Posterior cingulate gyrus (tissue), 11 donors: ENCODE data around the gene SPTBN4.
"Not testable (repeated sequence)": the region's sequence is repeated elsewhere in the genome, so short reads cannot be mapped to it uniquely, and the experiment has no call there.

Source experiments
- DNase-seq, 10 donors: peaks; one replicate each; pipeline versions ENCODE4 v3.0.0 to v3.0.0-alpha.2; 2020 to 2021; ENCODE audit warnings: mixed read lengths in 3 of 10
- intact Hi-C: fragments of 100-400 bp; cut with DNase I; formaldehyde crosslinking; loops from one replicate; pipeline ENCODE4 v1.15.1; 2023

The SPTBN4 gene

GRCh38 chr19:40461669-40462221 is 5.1 kb upstream of the SPTBN4 start:
- peak in 1 of 10 donors; percentile 35 for DNase-seq
- intact Hi-C loops = no loop called here

GRCh38 chr19:40463587-40464037 is 3.2 kb upstream of the SPTBN4 start:
- DNase-seq = peak in 1 of 10 donors; percentile 39
- intact Hi-C loops = loop anchor here (2.0 kb wide), 1 partner anchor 135 kb away; no protein-coding TSS in a partner anchor

- intact Hi-C loops = loop anchor here (1.0 to 5.0 kb wide), 3 partner anchors 21 to 134 kb away; no protein-coding TSS in a partner anchor
- DNase-seq = peak; percentile 62 to 97 (median 83)
Observed at GRCh38 chr19:40464059-40465024, 2.5 kb upstream of the SPTBN4 start.

- DNase-seq = no peak
- intact Hi-C loops = loop anchor here (1.0 to 5.0 kb wide), 3 partner anchors 22 to 134 kb away; no protein-coding TSS in a partner anchor
Observed at GRCh38 chr19:40465025-40465556, 1.7 kb upstream of the SPTBN4 start.

GRCh38 chr19:40465557-40466218 is 1.1 kb upstream of the SPTBN4 start, which contains the start of gene BLVRB:
Gene BLVRB (minus strand): TSS chr19:40465745. CDS start chr19:40465688, 57 bp downstream.
- intact Hi-C loops = loop anchor here (1.0 to 5.0 kb wide), 3 partner anchors 22 to 133 kb away; no protein-coding TSS in a partner anchor
- peak; percentile 99 to 100 (median 100) for DNase-seq

GRCh38 chr19:40466219-40466984 is 399 bp upstream of the SPTBN4 start:
- DNase-seq = peak in 6 of 10 donors; percentile 42 to 92 (median 72)

GRCh38 chr19:40469011-40469410 is 2.2 kb downstream of the SPTBN4 start:
- intact Hi-C loops = loop anchor here (5.0 kb wide), 1 partner anchor 58 kb away; no protein-coding TSS in a partner anchor
- peak in 1 of 10 donors; percentile 3 for DNase-seq

More at GRCh38 chr19:40466219-40466984, 399 bp upstream of the SPTBN4 start:
- intact Hi-C loops = loop anchor here (5.0 kb wide), 1 partner anchor 61 kb away; no protein-coding TSS in a partner anchor

GRCh38 chr19:40471111-40471510 is 4.3 kb downstream of the SPTBN4 start:
- intact Hi-C loops = no loop called here
- no peak for DNase-seq

GRCh38 chr19:40472516-40472915 is 5.7 kb downstream of the SPTBN4 start:
- DNase-seq = peak in 1 of 10 donors; percentile 65
- intact Hi-C loops = no loop called here

- DNase-seq = no peak
- intact Hi-C loops = no loop called here
Observed at GRCh38 chr19:40474737-40475136, 7.9 kb downstream of the SPTBN4 start.

- DNase-seq, intact Hi-C loops: not testable (repeated sequence)
Observed at GRCh38 chr19:40475878-40476644, 9.3 kb downstream of the SPTBN4 start.

GRCh38 chr19:40486017-40486416 is 19.2 kb downstream of the SPTBN4 start:
- intact Hi-C loops = no loop called here
- peak in 1 of 10 donors; percentile 2 for DNase-seq

GRCh38 chr19:40489882-40490230 is 23.1 kb downstream of the SPTBN4 start:
- DNase-seq = peak in 2 of 10 donors; percentile 70 to 84
- intact Hi-C loops = no loop called here

- intact Hi-C loops = no loop called here
- no peak for DNase-seq
Observed at GRCh38 chr19:40492274-40492673, 25.5 kb downstream of the SPTBN4 start.

GRCh38 chr19:40493778-40494177 is 27.0 kb downstream of the SPTBN4 start:
- DNase-seq = peak in 1 of 10 donors; percentile 37
- intact Hi-C loops = no loop called here

GRCh38 chr19:40494191-40494838 is 27.5 kb downstream of the SPTBN4 start:
- intact Hi-C loops = no loop called here
- no peak for DNase-seq

- peak in 1 of 10 donors; percentile 26 for DNase-seq
- intact Hi-C loops = no loop called here
Observed at GRCh38 chr19:40497214-40497613, 30.4 kb downstream of the SPTBN4 start.

GRCh38 chr19:40499320-40499719 is 32.5 kb downstream of the SPTBN4 start:
- DNase-seq = peak in 1 of 10 donors; percentile 31

More at GRCh38 chr19:40499320-40499719, 32.5 kb downstream of the SPTBN4 start:
- intact Hi-C loops = no loop called here
